GM12878 (cell line): Measurements from ENCODE around the gene NUP205. TPM values are rescaled to one million over a fixed set of nuclear protein-coding genes. Genes with fewer than 3 reads are reported as not detected.

Source experiments
- ATAC-seq: fragments of 200-7000 bp; cut with Tn5 transposase; 3 replicates; pipeline ENCODE4 v1.9.1; 2020; ENCODE audit warnings: mild to moderate bottlenecking, moderate library complexity
- BruUV-seq: library from RNA; stranded (reverse); fragments of 400-500 nt; replicated peaks from 2 replicates; lab custom pipeline; 2021; lab: Mats Ljungman, UMichigan
- CTCF ChIA-PET: fragments of 300-600 bp; sonication (Branson Sonifier 250); formaldehyde crosslinking; extraction: SDS; loops from one replicate; lab custom pipeline; 2021; ENCODE audit warnings: inconsistent platforms; lab: Yijun Ruan, JAX
- POLR2A ChIA-PET: fragments of 350-600 bp; formaldehyde crosslinking; extraction: SDS; loops from one replicate; lab custom pipeline; 2021; ENCODE audit warnings: inconsistent platforms; lab: Charles Lee
- RAD21 ChIA-PET: fragments of 300-600 bp; sonication (Branson Sonifier 250); formaldehyde crosslinking; loops from one replicate; lab custom pipeline; 2023; ENCODE audit warnings: antibody characterized with exemption; ENCODE audit not compliant: unreplicated experiment; lab: Charles Lee
- SMC1A ChIA-PET: fragments of 300-600 bp; sonication (Branson Sonifier 250); formaldehyde crosslinking; loops from one replicate; lab custom pipeline; 2023; ENCODE audit not compliant: unreplicated experiment, uncharacterized antibody; lab: Charles Lee
- DNase-seq: peaks from one replicate; pipeline ENCODE4 v3.0.0-alpha.2; 2011; ENCODE audit warnings: low read depth, low spot score
- FAIRE-seq: peaks from 3 replicates; lab custom pipeline; 2011; peaks lifted over from hg19 to GRCh38; lab: Jason Lieb, UNC
- H2AFZ ChIP-seq: 2 replicates; pipeline ENCODE4 v1.6.0; 2011; ENCODE audit warnings: low read depth, low read length, control low read depth; ENCODE audit not compliant: control insufficient read depth
- H3K27ac ChIP-seq: 2 replicates; pipeline ENCODE4 v1.5.1; 2011; ENCODE audit warnings: control low read depth; ENCODE audit not compliant: control insufficient read depth, insufficient read depth
- H3K27me3 ChIP-seq, 2 experiments: replicated peaks in 1 of 2; 2 replicates each; pipeline versions ENCODE4 v1.6.0 to v1.6.1; 2011; ENCODE audit warnings: low read length in 1 of 2; ENCODE audit not compliant: control insufficient read depth in 2 of 2, insufficient read depth in 2 of 2
- H3K36me3 ChIP-seq, 2 experiments: 2 replicates each; pipeline ENCODE4 v1.5.1; 2011; ENCODE audit warnings: low read length in 1 of 2; ENCODE audit not compliant: control insufficient read depth in 2 of 2, insufficient read depth in 2 of 2
- H3K4me1 ChIP-seq: 2 replicates; pipeline ENCODE4 v1.6.1; 2011; ENCODE audit warnings: mild to moderate bottlenecking, low read length, moderate library complexity, mixed read lengths; ENCODE audit not compliant: control insufficient read depth, insufficient read depth
- H3K4me2 ChIP-seq: 2 replicates; pipeline ENCODE4 v1.6.0; 2011; ENCODE audit warnings: control low read depth; ENCODE audit not compliant: control insufficient read depth, insufficient read depth
- H3K4me3 ChIP-seq: fragments of 200-600 bp; sonication (generic); 2 replicates; pipeline ENCODE4 v1.5.1; 2016
- H3K79me2 ChIP-seq: 2 replicates; pipeline ENCODE4 v1.6.0; 2011; ENCODE audit warnings: low read length; ENCODE audit not compliant: control insufficient read depth, insufficient read depth
- H3K9ac ChIP-seq: 2 replicates; pipeline ENCODE4 v1.8.0; 2011; ENCODE audit warnings: low read length, control low read depth, mixed read lengths; ENCODE audit not compliant: control insufficient read depth, insufficient read depth
- H3K9me3 ChIP-seq: replicated peaks from 3 replicates; pipeline ENCODE4 v1.5.1; 2011; ENCODE audit warnings: mild to moderate bottlenecking, low read length; ENCODE audit not compliant: control insufficient read depth, insufficient read depth
- H4K20me1 ChIP-seq: 2 replicates; pipeline ENCODE4 v1.6.0; 2011; ENCODE audit not compliant: control insufficient read depth, insufficient read depth
- BHLHE40 ChIP-seq, 2 experiments: fragments of 450-650 bp in 1 of 2; IDR thresholded peaks; 2 replicates each; pipeline ENCODE4 v1.6.1; 2011 to 2017; ENCODE audit warnings: low read depth in 2 of 2, borderline replicate concordance in 1 of 2, improper control_type of control experiment in 1 of 2, low read length in 1 of 2, mild to moderate bottlenecking in 1 of 2
- BRCA1 ChIP-seq: IDR thresholded peaks from 2 replicates; pipeline ENCODE4 v1.6.1; 2011; ENCODE audit warnings: low read depth, low read length, improper control_type of control experiment
- EZH2 ChIP-seq: IDR thresholded peaks from 2 replicates; pipeline ENCODE4 v1.6.1; 2012; ENCODE audit warnings: low read depth, mild to moderate bottlenecking, control low read depth, inconsistent platforms, low read length, borderline replicate concordance; ENCODE audit not compliant: control insufficient read depth
- NRF1 ChIP-seq: conservative IDR thresholded peaks from 2 replicates; pipeline ENCODE4 v1.6.1; 2011; ENCODE audit warnings: mild to moderate bottlenecking, low read depth, low read length, improper control_type of control experiment
- PAX8 ChIP-seq: fragments of 450-650 bp; IDR thresholded peaks from 2 replicates; pipeline ENCODE4 v1.6.1; 2017; ENCODE audit warnings: mild to moderate bottlenecking, moderate library complexity
- RB1 ChIP-seq: fragments of 450-650 bp; formaldehyde crosslinking; IDR thresholded peaks from 2 replicates; pipeline ENCODE4 v1.6.1; 2017; ENCODE audit warnings: mild to moderate bottlenecking, borderline replicate concordance
- ZNF207 ChIP-seq: fragments of 450-650 bp; IDR thresholded peaks from 2 replicates; pipeline ENCODE4 v1.6.1; 2014; ENCODE audit warnings: antibody characterized with exemption, mild to moderate bottlenecking, borderline replicate concordance
- ZNF622 ChIP-seq: fragments of 450-650 bp; IDR thresholded peaks from 2 replicates; pipeline ENCODE4 v1.6.1; 2017; ENCODE audit warnings: mild to moderate bottlenecking, inconsistent platforms
- ZNF687 ChIP-seq: fragments of 450-650 bp; IDR thresholded peaks from 2 replicates; pipeline ENCODE4 v1.6.1; 2017; ENCODE audit warnings: mild to moderate bottlenecking, moderate library complexity
- WGBS: methylation state at CpG from one replicate; pipeline ENCODE4 v1.1.6; 2016; ENCODE audit warnings: low lambda C conversion rate; ENCODE audit not compliant: insufficient replicate concordance, insufficient coverage; ENCODE audit errors: missing lambda C conversion rate; 5-methylcytosine and 5-hydroxymethylcytosine counted together
- in situ Hi-C: fragments of 300-500 bp; cut with MboI; formaldehyde crosslinking; loops from 9 replicates; pipeline ENCODE4 v1.14.3; 2018; ENCODE audit warnings: mixed read lengths
- intact Hi-C: fragments of 100-400 bp; cut with micrococcal nuclease; formaldehyde crosslinking; loops from one replicate; pipeline ENCODE4 v1.14.2; 2022; ENCODE audit not compliant: unreplicated experiment
- polyA plus RNA-seq, 11 experiments: library from polyadenylated mRNA; depleted of rRNA in 4 of 11; unstranded in 6 of 11; stranded (reverse) in 5 of 11; fragments of >200 nt; fragmentation: Nextera tagmentation in 4 of 11; fragmentation: Illumina TruSeq in 1 of 11; extraction: Ambion mirVana in 4 of 11; extraction: Trizol in 1 of 11; gene quantifications; 1 replicate in 1 of 11; 2 replicates in 10 of 11; pipeline versions ENCODE4 v1.2.1 to v1.2.3, GENCODE V29; 2011 to 2016; ENCODE audit warnings: inconsistent platforms in 2 of 11, missing spikeins in 2 of 11, low read depth in 1 of 11
- total RNA-seq, 4 experiments: library from RNA; depleted of rRNA in 3 of 4; stranded (reverse); fragments of >200 nt in 3 of 4; fragmentation: Illumina TruSeq in 1 of 4; extraction: Trizol in 1 of 4; gene quantifications; 2 replicates each; pipeline versions ENCODE4 v1.2.1 to v1.2.3, GENCODE V29; 2013 to 2021

NUP205 gene
- total and polyA plus RNA-seq, 10 of the 15 experiments (the other 5 are each of a cell fraction or from before 2014, with no cell fraction given) = 41.4 to 110 (median 85.9) TPM

- TF ChIP-seq ZNF687 = no peak
- TF ChIP-seq BRCA1 = no peak
- no peak for TF ChIP-seq ZNF622
- TF ChIP-seq BHLHE40 (IDR thresholded peaks at IDR 0.05; ENCODE audit: borderline replicate concordance in 1 of 2, low read depth in 2 of 2, low read length in 1 of 2) = no peak
- TF ChIP-seq EZH2 = no peak
Observed at GRCh38 chr7:135525426-135525825, 32.3 kb upstream of the NUP205 start (continued).

- ChIA-PET CTCF (no interaction called here), POLR2A (interaction anchor here (0.6 kb wide), 1 partner anchor 141 kb away, joined by 3 read pairs; no protein-coding TSS in a partner anchor), SMC1A (no interaction called here), RAD21 (no interaction called here)
- Histone ChIP-seq H2AFZ (no peak overlapping the region), H3K27me3 (peaks cover 0 to 1% of the 10 kb centered on the region in 2 experiments; a peak in 1 of 4 replicates), H3K4me3 (no peak overlapping the region), H3K4me2 (no peak overlapping the region), H3K36me3 (no peaks in the 10 kb centered on the region), H3K4me1 (no peaks in the 10 kb centered on the region), H3K79me2 (no peaks in the 10 kb centered on the region), H3K9ac (no peak overlapping the region), H3K27ac (no peak overlapping the region), H3K9me3 (no peaks in the 10 kb centered on the region), H4K20me1 (no peaks in the 10 kb centered on the region)
- ATAC-seq = no peak
- intact Hi-C loops = no loop called here
- WGBS = 58% methylated on average over 3 of the region's 3 CpGs
- no peak for FAIRE-seq
- TF ChIP-seq RB1 (no peak), ZNF207 (no peak), NRF1 (no peak), PAX8 (no peak)
- no peak for DNase-seq
- no TSS peak for BruUV-seq
- in situ Hi-C loops = no loop called here
Observed at GRCh38 chr7:135527025-135527424, 30.7 kb upstream of the NUP205 start.
